ENCODE data around the gene ZNF883.

DNA sequence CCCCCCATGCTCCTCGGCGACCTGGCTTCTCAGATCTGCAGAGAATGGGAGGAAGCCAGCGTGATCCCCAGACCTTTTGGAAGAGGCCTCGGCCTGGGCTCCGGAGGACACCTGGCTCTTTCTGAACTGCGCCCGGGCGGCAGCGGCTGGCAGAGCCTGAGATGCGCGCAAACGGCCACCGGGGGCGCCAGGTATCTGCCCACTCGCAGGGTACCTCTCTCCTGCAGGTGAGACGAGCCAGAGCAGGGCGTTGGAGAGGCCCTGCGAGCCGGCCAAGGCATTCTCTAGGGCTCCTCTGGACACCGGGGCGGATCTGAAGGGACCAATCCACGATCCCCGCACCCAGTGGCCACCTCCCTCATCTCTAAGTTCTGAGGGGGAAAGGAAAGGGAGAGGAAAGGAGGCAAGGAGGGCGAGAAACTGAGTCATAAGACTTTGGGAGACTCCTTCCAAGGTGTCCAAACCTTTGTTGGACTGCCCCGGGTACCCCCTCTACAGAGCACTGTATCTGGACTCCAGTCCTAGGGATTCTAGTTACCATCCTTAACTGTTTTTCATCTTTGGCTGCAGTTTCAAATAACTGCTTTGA, 66.3 kb downstream of the ZNF883 start:
- no peak for TF ChIP-seq GATA2 (IDR thresholded peaks at IDR 0.05; ENCODE audit: low read depth, low read length)
- TF ChIP-seq GATA3 (IDR thresholded peaks at IDR 0.05; ENCODE audit: low read depth, low read length) = no peak

Measured in SH-SY5Y (cell line).